HG03060 (cell line): Measurements from ENCODE around the gene HNRNPK.
"Not testable (repeated sequence)": the region's sequence is repeated elsewhere in the genome, so short reads cannot be mapped to it uniquely, and the experiment has no call there.

ENCODE experiments used
- ATAC-seq: cut with Tn5 transposase; IDR thresholded peaks from one replicate; pipeline ENCODE4 v1.9.1; 2021; ENCODE audit warnings: low read depth, moderate number of reproducible peaks; ENCODE audit not compliant: unreplicated experiment

HNRNPK gene

GRCh38 chr9:83978992-83979811 lies 813 bp downstream of the HNRNPK start:
- no peak for ATAC-seq

GRCh38 chr9:83977196-83977595 lies 2.8 kb downstream of the HNRNPK start:
- no peak for ATAC-seq

- no peak for ATAC-seq
Measured at GRCh38 chr9:83976372-83976771, 3.6 kb downstream of the HNRNPK start.

- no peak for ATAC-seq
Measured at GRCh38 chr9:83975300-83975699, 4.7 kb downstream of the HNRNPK start.

- no peak for ATAC-seq
Measured at GRCh38 chr9:83972286-83972685, 7.7 kb downstream of the HNRNPK start.

GRCh38 chr9:83971485-83971884 lies 8.5 kb downstream of the HNRNPK start:
- no peak for ATAC-seq

- no peak for ATAC-seq
Measured at GRCh38 chr9:83969602-83970001, 10.4 kb downstream of the HNRNPK start.

- ATAC-seq, result no peak
Measured at GRCh38 chr9:83967073-83967472, 12.9 kb downstream of the HNRNPK start.

- ATAC-seq, result no peak
Measured at GRCh38 chr9:83966209-83966582, 13.8 kb downstream of the HNRNPK start.

- ATAC-seq, result no peak
Measured at GRCh38 chr9:83965350-83966208, 14.4 kb downstream of the HNRNPK start.

GRCh38 chr9:83964973-83965349 lies 15.1 kb downstream of the HNRNPK start:
- no peak for ATAC-seq

- no peak for ATAC-seq
Measured at GRCh38 chr9:83962165-83962564, 17.9 kb downstream of the HNRNPK start.

GRCh38 chr9:83960991-83961390 lies 19.0 kb downstream of the HNRNPK start:
- ATAC-seq, result no peak

- no peak for ATAC-seq
Measured at GRCh38 chr9:83959061-83959460, 21.0 kb downstream of the HNRNPK start.

GRCh38 chr9:83957248-83957513 lies 22.8 kb downstream of the HNRNPK start:
- ATAC-seq, result no peak

- ATAC-seq, result no peak
Measured at GRCh38 chr9:83956436-83957247, 23.4 kb downstream of the HNRNPK start.

GRCh38 chr9:83956086-83956435 lies 24.0 kb downstream of the HNRNPK start:
- ATAC-seq, result no peak

- not testable (repeated sequence) for ATAC-seq
Measured at GRCh38 chr9:83948096-83948495, 31.9 kb downstream of the HNRNPK start.

GRCh38 chr9:83940590-83941303 lies 39.3 kb downstream of the HNRNPK start:
- ATAC-seq, result no peak

- ATAC-seq, result no peak
Measured at GRCh38 chr9:83937861-83938455, 42.1 kb downstream of the HNRNPK start.
